NCI-H1694 (cell line): ENCODE data around the gene ATP5F1D.

Experiments
- DNase-seq: peaks from one replicate; lab custom pipeline; 2025; lab: John Stamatoyannopoulos, UW

The ATP5F1D gene

GRCh38 chr19:1283207-1283916 is 41.8 kb downstream of the ATP5F1D start:
- no peak for DNase-seq

- no peak for DNase-seq
Measured at GRCh38 chr19:1283917-1284292, 42.4 kb downstream of the ATP5F1D start.

GRCh38 chr19:1284293-1284978 is 42.9 kb downstream of the ATP5F1D start:
- no peak for DNase-seq

- DNase-seq, result no peak
Measured at GRCh38 chr19:1284979-1285736, 43.6 kb downstream of the ATP5F1D start.

DNA sequence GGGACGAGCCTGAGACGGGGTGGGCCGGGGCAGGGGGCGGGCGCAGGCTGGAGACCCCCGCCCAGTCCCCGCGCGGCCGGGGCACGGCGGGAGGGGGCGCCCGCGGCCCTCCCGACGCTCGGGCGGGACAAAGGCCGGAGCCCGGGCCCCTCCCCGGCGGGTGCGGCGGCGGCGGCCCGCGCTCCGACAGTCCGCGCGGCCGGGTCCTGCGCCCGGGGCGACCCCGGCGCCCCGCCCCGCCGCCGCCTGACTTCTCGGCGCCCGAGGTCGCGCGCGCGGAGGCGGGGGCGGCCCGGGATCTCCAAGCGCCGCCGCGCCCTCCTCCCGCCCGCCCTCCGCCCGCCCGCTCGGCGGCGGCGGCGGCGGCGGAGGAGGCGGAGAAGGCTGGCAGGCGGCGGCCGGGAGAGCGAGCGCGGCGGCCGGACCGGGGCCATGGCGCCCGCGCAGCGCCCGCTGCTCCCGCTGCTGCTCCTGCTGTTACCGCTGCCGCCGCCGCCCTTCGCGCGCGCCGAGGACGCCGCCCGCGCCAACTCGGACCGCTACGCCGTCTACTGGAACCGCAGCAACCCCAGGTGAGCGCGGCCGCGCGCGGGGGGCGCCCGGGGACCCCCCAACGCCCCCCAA is 44.3 kb downstream of the ATP5F1D start, which contains the start of gene EFNA2:
EFNA2 (plus strand) TSS at position 137 of the 624 bp plus-strand sequence; CDS start at position 433, 296 bp downstream.
- DNase-seq, result no peak

- no peak for DNase-seq
Measured at GRCh38 chr19:1286487-1287353, 45.2 kb downstream of the ATP5F1D start.

GRCh38 chr19:1287354-1288225 is 46.0 kb downstream of the ATP5F1D start:
- no peak for DNase-seq

DNA sequence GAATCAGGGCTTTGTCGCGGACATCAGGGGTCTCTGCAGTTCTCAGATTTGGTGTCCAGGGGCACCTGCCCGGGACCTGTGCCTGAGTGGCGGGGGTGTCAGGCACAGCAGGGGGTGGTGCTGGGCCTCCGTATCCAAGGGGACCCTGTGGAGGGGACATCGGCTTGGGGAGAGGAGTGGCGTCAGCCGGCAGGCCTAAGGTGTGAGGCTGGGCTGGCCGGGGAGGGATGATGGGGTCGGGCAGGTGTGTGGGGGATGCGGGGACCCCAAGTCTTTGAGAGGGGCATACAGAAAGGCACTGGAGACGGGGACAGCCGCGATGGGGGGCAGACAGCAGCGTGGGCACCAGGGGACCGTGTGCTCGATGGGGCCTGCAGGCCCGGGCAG is 46.7 kb downstream of the ATP5F1D start:
- no peak for DNase-seq

- no peak for DNase-seq
Measured at GRCh38 chr19:1288833-1289685, 47.5 kb downstream of the ATP5F1D start.

DNA sequence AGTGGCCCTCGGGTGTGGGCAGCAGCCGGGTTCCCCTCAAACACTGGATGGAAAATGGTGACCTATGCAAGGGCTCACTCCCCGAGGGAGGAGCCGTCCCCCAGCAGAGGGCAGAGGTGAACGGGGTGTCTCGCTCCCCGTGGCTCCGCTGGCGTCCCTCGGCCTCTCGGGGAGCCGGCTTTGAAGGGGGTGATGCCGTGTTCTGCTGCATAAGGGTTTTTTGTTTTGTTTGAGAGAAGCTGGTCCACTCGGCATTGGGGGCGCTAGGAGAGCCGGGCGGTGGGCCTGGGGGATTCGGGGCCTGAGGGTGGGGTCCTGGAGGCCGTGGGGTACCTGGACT is 48.1 kb downstream of the ATP5F1D start:
- no peak for DNase-seq

- DNase-seq, result no peak
Measured at GRCh38 chr19:1290196-1290702, 48.7 kb downstream of the ATP5F1D start.

- no peak for DNase-seq
Measured at GRCh38 chr19:1290703-1291651, 49.4 kb downstream of the ATP5F1D start.

DNA sequence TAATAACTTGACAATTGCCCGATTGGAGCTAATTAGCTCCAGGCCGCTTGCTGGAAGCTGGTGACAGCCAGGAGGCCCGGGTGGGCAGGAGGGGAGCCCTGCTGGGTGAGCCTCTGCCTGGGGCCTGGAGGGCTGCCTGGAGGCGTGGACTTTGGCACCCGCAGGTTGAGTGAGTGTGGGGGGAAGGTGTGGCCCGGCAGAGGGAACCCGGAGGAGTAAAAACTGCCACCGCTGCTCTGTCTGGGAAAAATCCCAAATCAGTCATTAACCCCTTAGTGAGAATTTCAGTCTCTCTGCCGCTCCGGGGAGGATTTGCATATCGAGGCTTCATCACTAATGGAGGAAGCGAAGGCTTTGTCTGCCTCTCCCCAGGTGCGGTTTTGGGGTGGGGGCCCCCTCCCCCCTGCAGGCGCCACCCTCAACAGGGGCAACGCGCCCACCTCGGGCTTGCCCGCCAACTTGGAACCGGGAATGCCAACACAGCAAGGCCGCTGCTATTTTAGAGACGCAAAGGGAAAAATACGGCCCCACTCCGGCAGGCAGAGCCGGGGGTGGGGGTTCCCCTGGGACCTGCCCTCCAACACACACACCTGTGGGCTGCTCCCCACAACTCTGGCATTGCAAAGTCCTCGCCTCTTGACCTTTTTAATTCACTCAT is 50.3 kb downstream of the ATP5F1D start:
- no peak for DNase-seq

DNA sequence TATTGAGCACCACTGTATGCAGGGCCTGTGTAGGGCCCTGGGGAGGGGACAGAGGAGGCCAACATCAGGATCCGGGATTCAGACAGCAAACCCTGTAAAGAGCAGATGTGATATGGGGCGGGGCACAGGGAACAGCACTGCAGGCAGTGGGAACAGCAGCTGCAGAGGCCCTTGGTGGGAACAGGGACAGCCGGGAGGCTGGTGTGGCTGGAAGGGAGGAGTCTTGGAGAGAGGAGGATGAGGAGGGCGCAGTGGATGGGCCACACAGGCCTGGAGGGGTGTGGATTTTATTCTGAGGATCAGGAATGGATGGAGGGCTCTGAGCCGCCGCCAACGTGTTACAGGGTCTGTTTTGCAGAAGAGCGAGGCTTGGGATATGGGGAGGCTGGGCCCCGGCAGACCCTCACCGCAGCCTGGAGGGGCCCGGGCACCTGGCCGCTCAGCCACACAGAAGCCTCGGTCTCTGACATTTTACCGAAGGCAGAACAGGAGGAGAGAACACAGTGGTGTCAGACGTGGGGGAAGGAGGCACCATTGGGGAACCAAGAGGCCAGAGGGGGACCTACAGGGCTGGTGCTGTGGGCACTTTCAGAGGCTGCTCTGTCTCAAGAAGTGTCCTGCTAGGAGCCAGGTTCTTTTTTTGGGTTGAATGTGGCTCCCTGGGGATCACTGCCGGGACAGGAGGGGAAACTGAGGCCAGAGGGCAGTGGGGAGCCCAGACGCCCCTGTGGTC is 51.0 kb downstream of the ATP5F1D start:
- no peak for DNase-seq

GRCh38 chr19:1293782-1294604 is 52.4 kb downstream of the ATP5F1D start:
- DNase-seq, result no peak
